Omental fat pad (tissue), 4 donors: Measurements from ENCODE around the gene SPAG6. TPM values are rescaled to one million over a fixed set of nuclear protein-coding genes. Genes with fewer than 3 reads are reported as not detected.

Source experiments
- ATAC-seq: fragments of 150-250 bp; one replicate; pipeline ENCODE4 v1.9.1; 2016; ENCODE audit warnings: mild to moderate bottlenecking, moderate library complexity; ENCODE audit not compliant: low FRiP score
- DNase-seq: peaks from one replicate; pipeline ENCODE4 v3.0.0-alpha.2; 2019; ENCODE audit warnings: low spot score
- total RNA-seq, 4 donors: library from RNA; depleted of rRNA; stranded (reverse); fragments of >200 nt; gene quantifications; one replicate each; pipeline ENCODE4 v1.1.0, GENCODE V29; 2016
- TF ChIP-seq, protein P1 (sequence below), 3 donors: fragments of 450-650 bp; IDR thresholded peaks; one replicate each; pipeline ENCODE4 v1.5.1; 2016 to 2017; ENCODE audit warnings: antibody characterized with exemption in 3 of 3, mild to moderate bottlenecking in 3 of 3, moderate library complexity in 2 of 3

The SPAG6 gene
- total RNA-seq, 4 donors from 2014 or later: not detected

DNA sequence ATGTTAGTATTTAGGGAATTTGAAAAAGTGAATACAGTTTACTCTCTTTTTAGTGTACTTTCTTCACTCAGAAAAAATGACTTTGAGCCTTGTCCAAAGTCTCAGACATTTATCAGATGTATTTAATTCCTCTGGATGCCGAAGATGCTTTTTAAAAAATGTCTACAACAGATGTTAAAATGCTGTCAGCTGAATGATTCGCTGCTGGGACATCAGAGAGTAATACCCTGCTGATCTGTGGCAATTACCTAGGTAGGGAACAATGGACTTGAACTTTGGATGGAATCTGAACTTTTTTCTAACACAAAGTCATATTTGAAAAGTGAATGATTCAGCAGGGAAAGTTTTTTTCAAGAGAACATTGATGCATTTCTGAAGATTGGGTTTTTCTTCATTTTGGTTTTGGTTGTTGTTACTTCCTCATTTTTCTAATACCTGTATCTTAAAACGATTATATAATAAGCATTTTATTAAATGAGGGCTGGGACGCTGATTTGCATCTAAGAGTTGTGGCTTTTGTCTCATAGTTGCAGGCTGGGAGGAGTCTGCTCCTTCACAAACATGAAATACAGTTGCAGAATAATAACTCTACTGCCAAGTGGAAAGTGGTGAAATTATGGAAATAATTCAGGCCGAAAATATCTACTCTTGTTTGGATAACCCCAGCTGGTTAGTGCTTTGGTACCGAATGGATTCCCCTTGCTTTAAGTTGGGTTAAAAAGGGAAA lies 98.0 kb downstream of the SPAG6 start:
- TF ChIP-seq, protein P1, sequence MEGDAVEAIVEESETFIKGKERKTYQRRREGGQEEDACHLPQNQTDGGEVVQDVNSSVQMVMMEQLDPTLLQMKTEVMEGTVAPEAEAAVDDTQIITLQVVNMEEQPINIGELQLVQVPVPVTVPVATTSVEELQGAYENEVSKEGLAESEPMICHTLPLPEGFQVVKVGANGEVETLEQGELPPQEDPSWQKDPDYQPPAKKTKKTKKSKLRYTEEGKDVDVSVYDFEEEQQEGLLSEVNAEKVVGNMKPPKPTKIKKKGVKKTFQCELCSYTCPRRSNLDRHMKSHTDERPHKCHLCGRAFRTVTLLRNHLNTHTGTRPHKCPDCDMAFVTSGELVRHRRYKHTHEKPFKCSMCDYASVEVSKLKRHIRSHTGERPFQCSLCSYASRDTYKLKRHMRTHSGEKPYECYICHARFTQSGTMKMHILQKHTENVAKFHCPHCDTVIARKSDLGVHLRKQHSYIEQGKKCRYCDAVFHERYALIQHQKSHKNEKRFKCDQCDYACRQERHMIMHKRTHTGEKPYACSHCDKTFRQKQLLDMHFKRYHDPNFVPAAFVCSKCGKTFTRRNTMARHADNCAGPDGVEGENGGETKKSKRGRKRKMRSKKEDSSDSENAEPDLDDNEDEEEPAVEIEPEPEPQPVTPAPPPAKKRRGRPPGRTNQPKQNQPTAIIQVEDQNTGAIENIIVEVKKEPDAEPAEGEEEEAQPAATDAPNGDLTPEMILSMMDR (IDR thresholded peaks at IDR 0.05): no peak
- no peak for ATAC-seq
- no peak for DNase-seq

DNA sequence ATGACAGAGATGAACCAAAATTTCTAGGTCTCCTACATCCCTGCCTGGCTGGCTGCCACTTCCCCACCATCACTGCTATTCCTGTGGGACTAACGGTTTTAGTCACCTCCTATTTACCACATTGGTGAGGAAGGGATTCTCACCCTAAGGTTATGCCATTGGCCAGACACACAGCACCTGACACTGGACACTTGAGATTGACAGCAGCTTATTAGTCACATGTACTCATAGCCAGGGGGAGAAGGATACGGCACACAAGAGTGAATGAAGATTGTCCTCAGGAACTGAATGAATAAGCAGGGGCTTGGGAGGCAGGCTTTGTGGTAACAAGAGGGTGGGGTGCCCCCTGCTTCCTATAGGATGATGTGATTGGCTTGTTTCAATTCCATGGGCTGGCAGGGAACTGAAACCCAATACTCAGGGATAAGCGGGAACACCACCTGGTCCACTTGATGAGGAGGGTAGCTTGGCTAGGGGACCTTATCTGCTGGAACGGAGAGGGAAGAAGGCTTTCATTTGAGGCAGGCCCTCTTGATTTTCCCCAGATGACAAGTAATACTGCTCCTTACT lies 99.0 kb downstream of the SPAG6 start:
- ATAC-seq (no peak), DNase-seq (no peak)
- TF ChIP-seq, protein P1 (IDR thresholded peaks at IDR 0.05): no peak

DNA sequence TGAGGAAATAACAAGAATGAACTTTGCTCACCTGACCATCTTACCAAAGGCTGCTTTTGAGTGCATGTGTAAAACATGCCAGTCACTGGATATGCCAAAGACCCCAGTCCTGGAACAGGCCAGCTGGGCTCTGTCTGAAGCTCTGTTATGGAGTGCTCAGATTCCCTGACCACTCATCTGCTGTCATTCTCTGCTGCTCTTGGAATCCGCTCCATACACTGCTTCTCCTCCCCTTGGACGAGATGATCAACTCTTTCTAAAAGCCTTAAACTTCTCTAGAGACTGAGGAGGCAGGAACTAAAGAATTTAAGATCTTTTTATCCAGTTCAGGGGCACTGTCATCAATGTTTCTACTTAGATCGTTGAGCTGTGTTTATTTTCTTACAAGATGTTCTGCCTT lies 100.2 kb downstream of the SPAG6 start:
- TF ChIP-seq, protein P1 (IDR thresholded peaks at IDR 0.05): no peak
- ATAC-seq: no peak
- DNase-seq: no peak

DNA sequence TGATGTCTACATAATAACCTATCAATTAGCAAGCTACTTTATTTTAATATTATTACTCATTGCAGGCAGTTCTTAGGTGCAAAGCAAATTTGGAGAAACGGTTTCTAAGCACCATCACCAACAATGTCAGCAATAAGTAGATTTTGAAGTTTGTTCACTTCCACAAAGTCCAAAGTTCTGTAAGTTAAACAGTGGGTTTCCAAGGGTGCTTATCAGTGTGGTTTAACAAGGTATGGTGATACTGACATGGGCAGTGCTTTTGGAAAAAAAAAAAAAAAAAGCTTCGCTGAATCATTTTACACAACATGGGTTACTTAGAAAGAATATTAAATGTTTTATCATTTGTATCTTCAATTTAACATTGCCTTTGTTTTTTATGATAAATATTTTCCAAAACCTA lies 101.8 kb downstream of the SPAG6 start:
- TF ChIP-seq, protein P1 (IDR thresholded peaks at IDR 0.05): no peak
- DNase-seq: no peak
- no peak for ATAC-seq

DNA sequence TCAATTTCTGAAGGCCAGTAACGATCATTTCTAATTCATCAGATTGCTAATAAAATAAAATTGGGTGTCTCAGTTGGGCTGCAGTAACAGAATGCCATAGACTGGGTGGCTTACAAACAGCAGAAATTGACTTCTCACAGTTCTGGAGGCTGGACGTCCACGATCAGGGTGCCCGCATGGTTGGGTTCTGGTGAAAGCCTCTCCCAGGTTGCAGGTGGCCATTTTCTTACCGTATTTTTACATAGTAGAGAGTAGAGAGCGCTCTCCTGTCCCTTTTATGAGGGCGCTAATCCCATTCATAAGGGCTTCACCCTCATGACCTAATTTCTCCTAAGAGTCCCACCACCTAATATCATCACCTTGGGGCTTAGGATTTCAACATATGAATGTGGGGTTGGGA lies 106.0 kb downstream of the SPAG6 start:
- DNase-seq (no peak), ATAC-seq (no peak)
- TF ChIP-seq, protein P1 (IDR thresholded peaks at IDR 0.05): no peak

DNA sequence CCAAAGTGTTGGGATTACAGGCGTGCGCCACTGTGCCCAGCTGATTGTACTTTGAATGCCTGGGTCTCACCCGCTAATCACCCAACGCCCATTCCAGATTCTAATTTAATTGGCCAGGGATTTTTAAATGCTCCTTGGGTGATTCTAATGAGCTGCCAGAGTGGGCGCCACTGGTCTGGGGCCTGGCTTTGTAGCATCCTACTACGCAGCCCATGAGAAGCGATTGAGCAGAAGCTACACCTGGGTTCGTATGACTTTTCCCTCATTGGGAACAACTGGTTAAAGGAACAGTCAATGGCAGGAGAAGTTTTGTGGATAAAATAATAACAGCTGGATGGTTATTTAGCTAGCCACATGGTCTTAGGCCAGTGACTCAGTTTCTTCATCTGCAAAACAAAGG lies 108.0 kb downstream of the SPAG6 start:
- TF ChIP-seq, protein P1 (IDR thresholded peaks at IDR 0.05): no peak
- DNase-seq: no peak
- ATAC-seq: no peak
